H1 (cell line): Measurements from ENCODE around the gene RNU5D-1. TPM values are rescaled to one million over a fixed set of nuclear protein-coding genes. Genes with fewer than 3 reads are reported as not detected.

ENCODE experiments used
- CBX8 ChIP-seq: fragments of 300-800, 300-1000 bp; sonication (generic); IDR thresholded peaks from 2 replicates; pipeline ENCODE4 v1.7.1; 2016; ENCODE audit warnings: low read depth, low read length, borderline replicate concordance
- EP300 ChIP-seq, 2 experiments: IDR thresholded peaks; 1 replicate in 1 of 2; 2 replicates in 1 of 2; pipeline ENCODE4 v1.6.1; 2011 to 2012; ENCODE audit warnings: low read depth in 2 of 2, low read length in 2 of 2, mild to moderate bottlenecking in 2 of 2, borderline replicate concordance in 1 of 2, inconsistent platforms in 1 of 2, moderate library complexity in 1 of 2
- JUN ChIP-seq: IDR thresholded peaks from 2 replicates; pipeline ENCODE4 v1.6.1; 2011; ENCODE audit warnings: low read depth, mild to moderate bottlenecking, improper control_type of control experiment, low read length
- PHF8 ChIP-seq: fragments of 200-600 bp; sonication (generic); conservative IDR thresholded peaks from 2 replicates; pipeline ENCODE4 v1.7.1; 2012; ENCODE audit warnings: low read depth, mild to moderate bottlenecking, inconsistent platforms, low read length, moderate library complexity
- POU5F1 ChIP-seq: IDR thresholded peaks from 2 replicates; pipeline ENCODE4 v1.6.1; 2011; ENCODE audit warnings: low read depth, mild to moderate bottlenecking, low read length, moderate library complexity
- RFX5 ChIP-seq: IDR thresholded peaks from 2 replicates; pipeline ENCODE4 v1.6.1; 2011; ENCODE audit warnings: low read depth, low read length, improper control_type of control experiment, borderline replicate concordance
- SIX5 ChIP-seq: IDR thresholded peaks from 2 replicates; pipeline ENCODE4 v1.6.1; 2011; ENCODE audit warnings: mild to moderate bottlenecking, low read depth, low read length
- SRF ChIP-seq: IDR thresholded peaks from 2 replicates; pipeline ENCODE4 v1.6.1; 2011; ENCODE audit warnings: mild to moderate bottlenecking, low read depth, low read length, moderate library complexity
- ZNF274 ChIP-seq: IDR thresholded peaks from 2 replicates; pipeline ENCODE4 v1.7.0; 2012; ENCODE audit warnings: low read length, borderline replicate concordance; ENCODE audit errors: extremely low read depth
- polyA plus RNA-seq, 7 experiments: library from polyadenylated mRNA; depleted of rRNA in 3 of 7; stranded (reverse) in 5 of 7; unstranded in 2 of 7; fragments of >200 nt in 5 of 7; fragments of 200-250 nt in 2 of 7; gene quantifications; 1 replicate in 5 of 7; 2 replicates in 1 of 7; 4 replicates in 1 of 7; pipeline versions ENCODE4 v1.2.1 to v1.2.3, GENCODE V29; 2011 to 2013; ENCODE audit warnings: missing spikeins in 2 of 7, mixed read lengths in 2 of 7
- total RNA-seq: library from RNA; stranded (reverse); fragmentation: NEBNext Ultra II Directional; extraction: Animal tissue kit (Norgen Biotek cat#: 25700); gene quantifications from 2 replicates; pipeline ENCODE4 v1.2.1, GENCODE V29; 2021
- TF ChIP-seq, protein P1 (sequence below): fragments of 300-600 bp; sonication (generic); IDR thresholded peaks from 2 replicates; pipeline ENCODE4 v1.7.1; 2012; ENCODE audit warnings: low read length, moderate library complexity, mild to moderate bottlenecking, inconsistent platforms; ENCODE audit not compliant: insufficient replicate concordance

Gene RNU5D-1
- total and polyA plus RNA-seq, 2 of the 8 experiments (the other 6 are each of a cell fraction or from before 2014, with no cell fraction given) = under 0.01 TPM; not detected in 1

DNA sequence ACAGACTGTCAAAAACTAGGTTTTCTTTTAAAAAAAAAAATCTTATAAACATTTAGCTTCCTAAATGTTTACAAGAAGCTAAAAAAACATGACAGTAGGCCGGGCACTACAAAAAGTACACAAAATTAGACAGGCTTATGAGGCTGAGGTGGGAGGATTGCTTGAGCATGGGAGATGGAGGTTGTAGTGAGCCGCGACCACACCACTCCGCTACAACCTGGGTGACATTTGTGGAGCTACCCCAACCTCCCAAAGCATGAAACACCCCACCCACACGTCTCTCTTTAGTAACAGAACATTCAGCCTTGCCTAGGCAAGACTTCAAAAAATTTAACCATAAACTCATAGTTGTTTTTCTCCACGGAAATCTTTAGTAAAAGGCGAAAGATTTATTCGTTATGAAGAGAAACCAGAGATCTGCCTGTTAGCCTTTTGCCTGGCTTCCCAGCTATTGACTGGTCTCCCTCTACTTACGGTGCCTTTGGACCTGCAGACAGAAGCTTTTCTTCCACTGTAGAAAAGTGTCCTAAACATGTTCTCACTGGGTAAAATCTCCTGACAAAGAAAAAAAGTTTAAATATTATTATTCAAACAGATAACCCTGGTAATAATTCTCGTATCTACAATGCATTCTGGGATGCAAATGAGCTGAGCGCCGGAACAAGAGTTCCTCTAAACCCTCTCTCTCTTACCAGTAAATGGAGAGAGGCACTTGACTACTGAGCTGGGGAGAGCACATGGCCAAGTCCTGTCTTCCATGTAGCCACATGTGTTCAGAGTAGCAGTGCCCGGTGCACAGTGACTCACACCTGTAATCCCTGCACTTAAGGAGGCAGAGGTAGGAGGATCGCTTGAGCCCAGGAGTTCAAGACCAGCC is 9.2 kb downstream of the RNU5D-1 start (continued):
- TF ChIP-seq, protein P1, sequence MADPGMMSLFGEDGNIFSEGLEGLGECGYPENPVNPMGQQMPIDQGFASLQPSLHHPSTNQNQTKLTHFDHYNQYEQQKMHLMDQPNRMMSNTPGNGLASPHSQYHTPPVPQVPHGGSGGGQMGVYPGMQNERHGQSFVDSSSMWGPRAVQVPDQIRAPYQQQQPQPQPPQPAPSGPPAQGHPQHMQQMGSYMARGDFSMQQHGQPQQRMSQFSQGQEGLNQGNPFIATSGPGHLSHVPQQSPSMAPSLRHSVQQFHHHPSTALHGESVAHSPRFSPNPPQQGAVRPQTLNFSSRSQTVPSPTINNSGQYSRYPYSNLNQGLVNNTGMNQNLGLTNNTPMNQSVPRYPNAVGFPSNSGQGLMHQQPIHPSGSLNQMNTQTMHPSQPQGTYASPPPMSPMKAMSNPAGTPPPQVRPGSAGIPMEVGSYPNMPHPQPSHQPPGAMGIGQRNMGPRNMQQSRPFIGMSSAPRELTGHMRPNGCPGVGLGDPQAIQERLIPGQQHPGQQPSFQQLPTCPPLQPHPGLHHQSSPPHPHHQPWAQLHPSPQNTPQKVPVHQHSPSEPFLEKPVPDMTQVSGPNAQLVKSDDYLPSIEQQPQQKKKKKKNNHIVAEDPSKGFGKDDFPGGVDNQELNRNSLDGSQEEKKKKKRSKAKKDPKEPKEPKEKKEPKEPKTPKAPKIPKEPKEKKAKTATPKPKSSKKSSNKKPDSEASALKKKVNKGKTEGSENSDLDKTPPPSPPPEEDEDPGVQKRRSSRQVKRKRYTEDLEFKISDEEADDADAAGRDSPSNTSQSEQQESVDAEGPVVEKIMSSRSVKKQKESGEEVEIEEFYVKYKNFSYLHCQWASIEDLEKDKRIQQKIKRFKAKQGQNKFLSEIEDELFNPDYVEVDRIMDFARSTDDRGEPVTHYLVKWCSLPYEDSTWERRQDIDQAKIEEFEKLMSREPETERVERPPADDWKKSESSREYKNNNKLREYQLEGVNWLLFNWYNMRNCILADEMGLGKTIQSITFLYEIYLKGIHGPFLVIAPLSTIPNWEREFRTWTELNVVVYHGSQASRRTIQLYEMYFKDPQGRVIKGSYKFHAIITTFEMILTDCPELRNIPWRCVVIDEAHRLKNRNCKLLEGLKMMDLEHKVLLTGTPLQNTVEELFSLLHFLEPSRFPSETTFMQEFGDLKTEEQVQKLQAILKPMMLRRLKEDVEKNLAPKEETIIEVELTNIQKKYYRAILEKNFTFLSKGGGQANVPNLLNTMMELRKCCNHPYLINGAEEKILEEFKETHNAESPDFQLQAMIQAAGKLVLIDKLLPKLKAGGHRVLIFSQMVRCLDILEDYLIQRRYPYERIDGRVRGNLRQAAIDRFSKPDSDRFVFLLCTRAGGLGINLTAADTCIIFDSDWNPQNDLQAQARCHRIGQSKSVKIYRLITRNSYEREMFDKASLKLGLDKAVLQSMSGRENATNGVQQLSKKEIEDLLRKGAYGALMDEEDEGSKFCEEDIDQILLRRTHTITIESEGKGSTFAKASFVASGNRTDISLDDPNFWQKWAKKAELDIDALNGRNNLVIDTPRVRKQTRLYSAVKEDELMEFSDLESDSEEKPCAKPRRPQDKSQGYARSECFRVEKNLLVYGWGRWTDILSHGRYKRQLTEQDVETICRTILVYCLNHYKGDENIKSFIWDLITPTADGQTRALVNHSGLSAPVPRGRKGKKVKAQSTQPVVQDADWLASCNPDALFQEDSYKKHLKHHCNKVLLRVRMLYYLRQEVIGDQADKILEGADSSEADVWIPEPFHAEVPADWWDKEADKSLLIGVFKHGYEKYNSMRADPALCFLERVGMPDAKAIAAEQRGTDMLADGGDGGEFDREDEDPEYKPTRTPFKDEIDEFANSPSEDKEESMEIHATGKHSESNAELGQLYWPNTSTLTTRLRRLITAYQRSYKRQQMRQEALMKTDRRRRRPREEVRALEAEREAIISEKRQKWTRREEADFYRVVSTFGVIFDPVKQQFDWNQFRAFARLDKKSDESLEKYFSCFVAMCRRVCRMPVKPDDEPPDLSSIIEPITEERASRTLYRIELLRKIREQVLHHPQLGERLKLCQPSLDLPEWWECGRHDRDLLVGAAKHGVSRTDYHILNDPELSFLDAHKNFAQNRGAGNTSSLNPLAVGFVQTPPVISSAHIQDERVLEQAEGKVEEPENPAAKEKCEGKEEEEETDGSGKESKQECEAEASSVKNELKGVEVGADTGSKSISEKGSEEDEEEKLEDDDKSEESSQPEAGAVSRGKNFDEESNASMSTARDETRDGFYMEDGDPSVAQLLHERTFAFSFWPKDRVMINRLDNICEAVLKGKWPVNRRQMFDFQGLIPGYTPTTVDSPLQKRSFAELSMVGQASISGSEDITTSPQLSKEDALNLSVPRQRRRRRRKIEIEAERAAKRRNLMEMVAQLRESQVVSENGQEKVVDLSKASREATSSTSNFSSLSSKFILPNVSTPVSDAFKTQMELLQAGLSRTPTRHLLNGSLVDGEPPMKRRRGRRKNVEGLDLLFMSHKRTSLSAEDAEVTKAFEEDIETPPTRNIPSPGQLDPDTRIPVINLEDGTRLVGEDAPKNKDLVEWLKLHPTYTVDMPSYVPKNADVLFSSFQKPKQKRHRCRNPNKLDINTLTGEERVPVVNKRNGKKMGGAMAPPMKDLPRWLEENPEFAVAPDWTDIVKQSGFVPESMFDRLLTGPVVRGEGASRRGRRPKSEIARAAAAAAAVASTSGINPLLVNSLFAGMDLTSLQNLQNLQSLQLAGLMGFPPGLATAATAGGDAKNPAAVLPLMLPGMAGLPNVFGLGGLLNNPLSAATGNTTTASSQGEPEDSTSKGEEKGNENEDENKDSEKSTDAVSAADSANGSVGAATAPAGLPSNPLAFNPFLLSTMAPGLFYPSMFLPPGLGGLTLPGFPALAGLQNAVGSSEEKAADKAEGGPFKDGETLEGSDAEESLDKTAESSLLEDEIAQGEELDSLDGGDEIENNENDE = peak; percentile 47
- TF ChIP-seq CBX8 (no peak), JUN (no peak), EP300 (IDR thresholded peaks at IDR 0.05; ENCODE audit: borderline replicate concordance in 1 of 2, low read depth in 2 of 2, low read length in 2 of 2) (no peak), POU5F1 (no peak; the same call in 1 of the 2 replicates), PHF8 (no peak), SRF (no peak), RFX5 (no peak), SIX5 (no peak), ZNF274 (no peak)
